Measurements from ENCODE around the gene VTI1A.

DNA sequence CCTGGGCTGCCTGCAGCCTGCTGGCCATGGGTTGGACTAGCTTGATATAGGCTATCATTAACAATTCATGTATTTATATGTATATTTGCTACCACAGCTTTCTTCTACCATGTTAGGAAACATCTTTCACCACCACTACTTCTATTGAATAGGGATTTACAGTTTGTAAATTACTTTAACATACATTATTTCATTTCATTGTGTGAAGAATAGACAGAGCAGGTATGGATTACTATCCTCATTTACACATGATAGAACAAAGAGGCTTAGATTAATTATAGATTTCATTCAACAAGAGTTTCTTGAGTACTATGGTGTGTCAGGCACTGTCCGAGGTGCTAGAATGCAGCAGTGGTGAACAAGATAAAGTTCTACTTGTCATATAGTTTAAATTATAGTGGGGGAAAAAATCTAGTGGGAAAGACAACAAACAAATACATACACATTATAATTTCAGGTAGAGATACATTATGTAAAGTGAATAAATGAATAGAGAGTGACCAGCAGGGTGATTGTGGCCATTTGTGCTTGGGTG, 20.6 kb downstream of the VTI1A start:
- TF ChIP-seq FOS (IDR thresholded peaks at IDR 0.05; ENCODE audit: extremely low read depth, insufficient read length), result no peak
- TF ChIP-seq EZH2 (IDR thresholded peaks at IDR 0.05; ENCODE audit: borderline replicate concordance, low read depth, low read length), result no peak
- no peak for TF ChIP-seq ZNF57 (CRISPR knock-in tag; IDR thresholded peaks at IDR 0.05)
- no peak for TF ChIP-seq MCM7 (IDR thresholded peaks at IDR 0.05)
- TF ChIP-seq, protein P1, sequence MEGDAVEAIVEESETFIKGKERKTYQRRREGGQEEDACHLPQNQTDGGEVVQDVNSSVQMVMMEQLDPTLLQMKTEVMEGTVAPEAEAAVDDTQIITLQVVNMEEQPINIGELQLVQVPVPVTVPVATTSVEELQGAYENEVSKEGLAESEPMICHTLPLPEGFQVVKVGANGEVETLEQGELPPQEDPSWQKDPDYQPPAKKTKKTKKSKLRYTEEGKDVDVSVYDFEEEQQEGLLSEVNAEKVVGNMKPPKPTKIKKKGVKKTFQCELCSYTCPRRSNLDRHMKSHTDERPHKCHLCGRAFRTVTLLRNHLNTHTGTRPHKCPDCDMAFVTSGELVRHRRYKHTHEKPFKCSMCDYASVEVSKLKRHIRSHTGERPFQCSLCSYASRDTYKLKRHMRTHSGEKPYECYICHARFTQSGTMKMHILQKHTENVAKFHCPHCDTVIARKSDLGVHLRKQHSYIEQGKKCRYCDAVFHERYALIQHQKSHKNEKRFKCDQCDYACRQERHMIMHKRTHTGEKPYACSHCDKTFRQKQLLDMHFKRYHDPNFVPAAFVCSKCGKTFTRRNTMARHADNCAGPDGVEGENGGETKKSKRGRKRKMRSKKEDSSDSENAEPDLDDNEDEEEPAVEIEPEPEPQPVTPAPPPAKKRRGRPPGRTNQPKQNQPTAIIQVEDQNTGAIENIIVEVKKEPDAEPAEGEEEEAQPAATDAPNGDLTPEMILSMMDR (IDR thresholded peaks at IDR 0.05 in 2 of 3, conservative IDR thresholded peaks at IDR 0.05 in 1 of 3; ENCODE audit: insufficient read depth in 2 of 3, low read depth in 1 of 3, low read length in 3 of 3), result no peak

Measured in K562 (cell line).